ENCODE results near the gene TMEM114.

The TMEM114 gene

GRCh38 chr16:8549843-8550412 is 40.4 kb downstream of the TMEM114 start:
- no peak for DNase-seq (ENCODE audit: low read depth in 2 of 2)

GRCh38 chr16:8548166-8548565 is 42.1 kb downstream of the TMEM114 start:
- no peak for DNase-seq (ENCODE audit: low read depth in 2 of 2)

- no peak for DNase-seq (ENCODE audit: low read depth in 2 of 2)
These were observed 42.5 kb downstream of the TMEM114 start for GRCh38 chr16:8547762-8548161.

GRCh38 chr16:8544406-8544805 is 45.9 kb downstream of the TMEM114 start:
- no peak for DNase-seq (ENCODE audit: low read depth in 2 of 2)

GRCh38 chr16:8543258-8543657 is 47.1 kb downstream of the TMEM114 start:
- DNase-seq (ENCODE audit: low read depth in 2 of 2) = no peak

GRCh38 chr16:8542393-8542792 is 47.9 kb downstream of the TMEM114 start:
- no peak for DNase-seq (ENCODE audit: low read depth in 2 of 2)

- no peak for DNase-seq (ENCODE audit: low read depth in 2 of 2)
These were observed 48.4 kb downstream of the TMEM114 start for GRCh38 chr16:8541868-8542267.

GRCh38 chr16:8537691-8538342 is 52.5 kb downstream of the TMEM114 start:
- no peak for DNase-seq (ENCODE audit: low read depth in 2 of 2)

- DNase-seq (ENCODE audit: low read depth in 2 of 2) = no peak
These were observed 56.8 kb downstream of the TMEM114 start for GRCh38 chr16:8533509-8533908.

GRCh38 chr16:8530752-8531384 is 59.4 kb downstream of the TMEM114 start:
- no peak for DNase-seq (ENCODE audit: low read depth in 2 of 2)

GRCh38 chr16:8528471-8528870 is 61.8 kb downstream of the TMEM114 start:
- DNase-seq (ENCODE audit: low read depth in 2 of 2) = no peak

GRCh38 chr16:8523932-8524331 is 66.4 kb downstream of the TMEM114 start:
- DNase-seq (ENCODE audit: low read depth in 2 of 2) = no peak

- DNase-seq (ENCODE audit: low read depth in 2 of 2) = no peak
These were observed 67.6 kb downstream of the TMEM114 start for GRCh38 chr16:8522757-8523156.

- DNase-seq (ENCODE audit: low read depth in 2 of 2) = no peak
These were observed 70.7 kb downstream of the TMEM114 start for GRCh38 chr16:8519643-8520042.
